Activated naive CD8-positive, alpha-beta T cell (primary cell): ENCODE data around the gene AHNAK.
"Not testable (repeated sequence)": the region's sequence is repeated elsewhere in the genome, so short reads cannot be mapped to it uniquely, and the experiment has no call there.

Experiments used
- H3K27ac Mint-ChIP-seq: one replicate; pipeline ENCODE4 v1.8.0; 2021; ENCODE audit warnings: mixed read lengths
- H3K27me3 Mint-ChIP-seq: one replicate; pipeline ENCODE4 v1.8.0; 2021; ENCODE audit warnings: mixed read lengths
- H3K36me3 Mint-ChIP-seq: one replicate; pipeline ENCODE4 v1.8.0; 2021; ENCODE audit warnings: mixed read lengths
- H3K4me1 Mint-ChIP-seq: one replicate; pipeline ENCODE4 v1.8.0; 2021; ENCODE audit warnings: low read depth, mixed read lengths
- H3K4me3 Mint-ChIP-seq: one replicate; pipeline ENCODE4 v1.8.0; 2021; ENCODE audit warnings: mild to moderate bottlenecking, mixed read lengths
- H3K9me3 Mint-ChIP-seq: one replicate; pipeline ENCODE4 v1.8.0; 2021; ENCODE audit warnings: low read depth, mixed read lengths

Gene AHNAK

GRCh38 chr11:62502030-62502730 lies 44.4 kb downstream of the AHNAK start:
- no peak overlapping the region for H3K27ac Mint-ChIP-seq
- no peak overlapping the region for H3K4me3 Mint-ChIP-seq
- peaks cover 11% of the 10 kb centered on the region for H3K27me3 Mint-ChIP-seq
- H3K4me1 Mint-ChIP-seq: peaks cover 3% of the 10 kb centered on the region
- H3K9me3 Mint-ChIP-seq: no peaks in the 10 kb centered on the region
- no peaks in the 10 kb centered on the region for H3K36me3 Mint-ChIP-seq

GRCh38 chr11:62501432-62501891 lies 45.1 kb downstream of the AHNAK start:
- Mint-ChIP-seq H3K27ac (no peak overlapping the region), H3K27me3 (peaks cover 6% of the 10 kb centered on the region)

GRCh38 chr11:62500650-62501030 lies 46.0 kb downstream of the AHNAK start:
- Mint-ChIP-seq H3K27me3 (peaks cover 6% of the 10 kb centered on the region), H3K4me3 (no peak overlapping the region), H3K9me3 (no peaks in the 10 kb centered on the region), H3K36me3 (no peaks in the 10 kb centered on the region), H3K4me1 (peaks cover 3% of the 10 kb centered on the region), H3K27ac (no peak overlapping the region)

More at GRCh38 chr11:62501432-62501891, 45.1 kb downstream of the AHNAK start:
- no peaks in the 10 kb centered on the region for H3K9me3 Mint-ChIP-seq
- no peak overlapping the region for H3K4me3 Mint-ChIP-seq
- H3K4me1 Mint-ChIP-seq: peaks cover 3% of the 10 kb centered on the region
- H3K36me3 Mint-ChIP-seq: no peaks in the 10 kb centered on the region

- Mint-ChIP-seq H3K9me3 (no peaks in the 10 kb centered on the region), H3K36me3 (no peaks in the 10 kb centered on the region), H3K27me3 (peaks cover 6% of the 10 kb centered on the region), H3K4me1 (peaks cover 3% of the 10 kb centered on the region), H3K27ac (no peak overlapping the region), H3K4me3 (no peak overlapping the region)
These were observed 46.5 kb downstream of the AHNAK start for GRCh38 chr11:62499944-62500649.

DNA sequence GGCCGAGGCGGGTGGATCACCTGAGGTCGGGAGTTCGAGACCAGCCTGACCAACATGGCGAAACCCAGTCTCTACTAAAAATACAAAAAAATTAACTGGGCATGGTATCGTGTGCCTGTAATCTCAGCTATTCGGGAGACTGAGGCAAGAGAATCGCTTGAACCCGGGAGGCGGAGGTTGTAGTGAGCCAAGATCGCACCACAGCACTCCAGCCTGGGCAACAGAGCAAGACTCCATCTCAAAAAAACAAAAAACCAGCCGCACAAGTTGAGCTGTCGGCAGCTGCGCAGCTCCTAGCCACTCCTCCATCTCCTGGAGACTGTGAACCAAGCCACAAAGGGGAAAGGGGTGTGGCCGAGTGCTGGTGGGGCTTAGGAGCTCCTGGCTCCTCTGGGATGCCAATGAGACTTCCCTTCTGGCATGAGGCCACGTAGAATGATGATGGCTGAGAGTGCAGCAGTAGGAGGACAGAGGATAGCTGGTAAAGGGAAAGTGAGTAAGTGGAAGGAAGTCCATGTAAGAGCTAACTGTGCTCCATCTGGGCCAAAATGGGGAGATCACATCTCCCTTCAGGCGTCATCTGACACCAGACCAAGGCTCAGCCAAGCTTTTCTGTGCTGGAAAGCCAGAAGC lies 47.2 kb downstream of the AHNAK start:
- not testable (repeated sequence) for H3K9me3 Mint-ChIP-seq, H3K36me3 Mint-ChIP-seq, H3K4me1 Mint-ChIP-seq, H3K27ac Mint-ChIP-seq, H3K27me3 Mint-ChIP-seq, H3K4me3 Mint-ChIP-seq

GRCh38 chr11:62498492-62499286 lies 47.9 kb downstream of the AHNAK start:
- Mint-ChIP-seq H3K9me3 (no peaks in the 10 kb centered on the region), H3K27me3 (peaks cover 6% of the 10 kb centered on the region), H3K4me3 (no peak overlapping the region), H3K27ac (no peak overlapping the region), H3K4me1 (peaks cover 3% of the 10 kb centered on the region), H3K36me3 (no peaks in the 10 kb centered on the region)

- Mint-ChIP-seq H3K27ac (no peak overlapping the region), H3K36me3 (no peaks in the 10 kb centered on the region), H3K4me3 (no peak overlapping the region), H3K4me1 (peaks cover 3% of the 10 kb centered on the region), H3K27me3 (peaks cover 6% of the 10 kb centered on the region), H3K9me3 (no peaks in the 10 kb centered on the region)
These were observed 48.6 kb downstream of the AHNAK start for GRCh38 chr11:62498031-62498430.

DNA sequence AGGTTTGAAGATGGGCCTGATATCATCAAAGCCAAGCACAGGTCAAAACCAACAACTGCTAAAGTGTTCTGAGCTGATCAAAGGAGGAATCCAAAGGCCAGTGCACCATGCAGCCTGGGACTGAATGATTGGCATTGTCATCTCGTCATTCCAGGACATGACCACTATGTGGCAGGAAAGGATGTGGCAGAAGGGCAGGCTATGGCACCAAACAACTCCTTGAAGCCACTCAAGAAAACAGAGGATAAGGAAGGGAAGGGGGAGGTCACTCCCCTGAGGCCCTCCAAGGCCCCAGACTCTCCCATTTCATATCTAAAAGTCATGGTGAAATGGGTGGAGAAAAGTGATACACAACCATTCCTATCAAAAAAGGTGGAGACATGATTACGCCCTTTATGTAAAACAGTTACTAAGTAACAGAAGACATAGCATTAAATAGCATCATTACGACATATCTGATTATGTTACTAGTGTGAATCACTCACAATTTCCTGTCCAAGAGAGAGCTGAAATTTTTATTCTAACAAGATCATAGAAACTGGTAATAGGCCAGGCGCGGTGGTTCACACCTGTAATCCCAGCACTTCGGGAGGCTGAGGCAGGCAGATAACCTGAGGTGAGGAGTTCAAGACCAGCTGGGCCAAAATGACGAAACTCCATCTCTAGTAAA lies 49.3 kb downstream of the AHNAK start:
- no peak overlapping the region for H3K27ac Mint-ChIP-seq
- H3K4me3 Mint-ChIP-seq: no peak overlapping the region
- H3K27me3 Mint-ChIP-seq: peaks cover 3% of the 10 kb centered on the region
- H3K9me3 Mint-ChIP-seq: no peaks in the 10 kb centered on the region
- no peaks in the 10 kb centered on the region for H3K36me3 Mint-ChIP-seq
- H3K4me1 Mint-ChIP-seq: no peaks in the 10 kb centered on the region

- Mint-ChIP-seq H3K4me1 (no peaks in the 10 kb centered on the region), H3K36me3 (no peaks in the 10 kb centered on the region), H3K9me3 (no peaks in the 10 kb centered on the region), H3K27ac (no peak overlapping the region), H3K27me3 (no peaks in the 10 kb centered on the region), H3K4me3 (no peak overlapping the region)
These were observed 49.9 kb downstream of the AHNAK start for GRCh38 chr11:62496676-62497075.

- no peaks in the 10 kb centered on the region for H3K4me1 Mint-ChIP-seq
- H3K36me3 Mint-ChIP-seq: no peaks in the 10 kb centered on the region
- H3K27ac Mint-ChIP-seq: no peak overlapping the region
- no peak overlapping the region for H3K4me3 Mint-ChIP-seq
- no peaks in the 10 kb centered on the region for H3K9me3 Mint-ChIP-seq
- H3K27me3 Mint-ChIP-seq: peaks cover 1% of the 10 kb centered on the region
These were observed 52.4 kb downstream of the AHNAK start for GRCh38 chr11:62494246-62494645.

GRCh38 chr11:62493801-62494200 lies 52.8 kb downstream of the AHNAK start:
- Mint-ChIP-seq H3K36me3 (no peaks in the 10 kb centered on the region), H3K27ac (no peak overlapping the region), H3K4me1 (no peaks in the 10 kb centered on the region), H3K4me3 (no peak overlapping the region), H3K27me3 (peaks cover 1% of the 10 kb centered on the region), H3K9me3 (no peaks in the 10 kb centered on the region)

DNA sequence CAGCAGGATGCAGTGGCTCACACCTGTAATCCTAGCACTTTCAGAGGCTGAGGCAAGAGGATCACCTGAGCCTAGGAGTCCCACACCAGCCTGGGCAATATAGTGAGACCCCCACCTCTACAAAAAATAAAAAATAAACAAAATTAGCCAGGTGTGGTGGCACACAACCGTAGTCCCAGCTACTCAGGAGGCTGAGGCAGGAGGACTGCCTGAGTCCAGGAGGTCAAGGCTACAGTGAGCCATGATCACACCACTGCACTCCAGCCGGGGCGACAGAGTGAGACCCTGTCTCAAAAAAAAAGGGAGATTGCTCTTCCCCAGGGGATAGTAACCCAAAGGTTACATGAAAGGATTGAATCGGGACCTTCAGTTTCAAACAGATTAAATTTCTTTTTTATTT lies 54.0 kb downstream of the AHNAK start:
- H3K4me1 Mint-ChIP-seq: peaks cover under 1% of the 10 kb centered on the region
- no peaks in the 10 kb centered on the region for H3K36me3 Mint-ChIP-seq
- H3K4me3 Mint-ChIP-seq: no peak overlapping the region
- H3K27ac Mint-ChIP-seq: no peak overlapping the region
- no peaks in the 10 kb centered on the region for H3K9me3 Mint-ChIP-seq
- H3K27me3 Mint-ChIP-seq: peaks cover 1% of the 10 kb centered on the region

GRCh38 chr11:62491571-62492329 lies 54.9 kb downstream of the AHNAK start:
- peaks cover 1% of the 10 kb centered on the region for H3K27me3 Mint-ChIP-seq
- peaks cover 5% of the 10 kb centered on the region for H3K4me1 Mint-ChIP-seq
- no peak overlapping the region for H3K27ac Mint-ChIP-seq
- no peak overlapping the region for H3K4me3 Mint-ChIP-seq
- H3K36me3 Mint-ChIP-seq: no peaks in the 10 kb centered on the region
- no peaks in the 10 kb centered on the region for H3K9me3 Mint-ChIP-seq

DNA sequence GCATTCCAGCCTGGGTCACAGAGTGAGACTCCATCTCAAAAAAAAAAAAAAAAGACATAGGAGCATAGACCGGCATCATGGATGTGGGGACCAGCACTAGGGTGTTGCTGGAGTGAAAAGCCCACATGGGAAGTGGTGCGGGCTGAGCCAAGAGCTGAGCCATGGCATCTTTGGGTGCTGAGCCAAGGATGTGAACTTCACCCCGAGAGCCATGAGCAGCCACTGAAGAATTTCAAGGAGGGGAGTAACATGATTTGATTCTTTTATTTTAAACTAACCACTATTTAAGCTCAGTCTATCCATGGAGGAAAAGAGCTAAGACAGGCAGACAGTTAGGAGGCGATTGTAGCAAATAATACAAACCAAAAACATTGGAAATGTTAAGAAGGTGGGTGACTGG lies 57.4 kb downstream of the AHNAK start:
- peaks cover 1% of the 10 kb centered on the region for H3K27me3 Mint-ChIP-seq
- H3K4me1 Mint-ChIP-seq: peaks cover 5% of the 10 kb centered on the region
- H3K36me3 Mint-ChIP-seq: no peaks in the 10 kb centered on the region
- no peak overlapping the region for H3K27ac Mint-ChIP-seq
- H3K4me3 Mint-ChIP-seq: no peak overlapping the region
- H3K9me3 Mint-ChIP-seq: no peaks in the 10 kb centered on the region
